H9 (cell line): ENCODE results near the gene TP53BP2. TPM values are rescaled to one million over a fixed set of nuclear protein-coding genes. Genes with fewer than 3 reads are reported as not detected.

ENCODE experiments used
- DNase-seq: peaks from one replicate; pipeline ENCODE4 v3.0.0-alpha.2; 2017
- H2AFZ ChIP-seq: one replicate; pipeline ENCODE4 v1.6.1; 2013; ENCODE audit warnings: mild to moderate bottlenecking, low read length, control low read depth, moderate library complexity
- H2AK5ac ChIP-seq: 2 replicates; pipeline ENCODE4 v1.6.1; 2013; ENCODE audit warnings: low read length, control low read depth, mixed read lengths; ENCODE audit not compliant: insufficient read length
- H2BK120ac ChIP-seq: one replicate; pipeline ENCODE4 v1.6.1; 2013; ENCODE audit warnings: low read depth, mild to moderate bottlenecking, low read length, control low read depth, inconsistent platforms; ENCODE audit not compliant: poor library complexity, severe bottlenecking
- H2BK12ac ChIP-seq: 2 replicates; pipeline ENCODE4 v1.6.1; 2013; ENCODE audit warnings: low read length, control low read depth, mixed read lengths, low read depth; ENCODE audit not compliant: insufficient read length
- H2BK15ac ChIP-seq: 2 replicates; pipeline ENCODE4 v1.6.1; 2013; ENCODE audit warnings: low read depth, low read length, control low read depth
- H2BK20ac ChIP-seq: one replicate; pipeline ENCODE4 v1.6.1; 2013; ENCODE audit warnings: low read depth, mild to moderate bottlenecking, low read length, control low read depth, inconsistent platforms; ENCODE audit not compliant: poor library complexity, severe bottlenecking
- H2BK5ac ChIP-seq: 2 replicates; pipeline ENCODE4 v1.6.1; 2013; ENCODE audit warnings: low read length, control low read depth, mixed read lengths; ENCODE audit not compliant: insufficient read length
- H3K14ac ChIP-seq: 2 replicates; pipeline ENCODE4 v1.6.1; 2013; ENCODE audit warnings: low read length, control low read depth; ENCODE audit not compliant: insufficient read depth
- H3K18ac ChIP-seq: 2 replicates; pipeline ENCODE4 v1.6.1; 2013; ENCODE audit warnings: low read depth, mild to moderate bottlenecking, mixed read lengths, low read length, control low read depth; ENCODE audit not compliant: insufficient read length
- H3K23ac ChIP-seq: 2 replicates; pipeline ENCODE4 v1.6.1; 2013; ENCODE audit warnings: low read length, control low read depth, mixed read lengths, low read depth; ENCODE audit not compliant: insufficient read length
- H3K23me2 ChIP-seq: 2 replicates; pipeline ENCODE4 v1.6.1; 2013; ENCODE audit warnings: low read depth, mild to moderate bottlenecking, mixed read lengths, low read length, control low read depth; ENCODE audit not compliant: insufficient read length, poor library complexity, severe bottlenecking
- H3K27ac ChIP-seq: 2 replicates; pipeline ENCODE4 v1.5.1; 2013; ENCODE audit warnings: low read length, control low read depth, mixed read lengths, low read depth; ENCODE audit not compliant: insufficient read length
- H3K27me3 ChIP-seq: 2 replicates; pipeline ENCODE4 v1.6.1; 2013; ENCODE audit warnings: low read length, control low read depth, inconsistent platforms; ENCODE audit not compliant: insufficient read depth
- H3K4ac ChIP-seq: 2 replicates; pipeline ENCODE4 v1.6.1; 2013; ENCODE audit warnings: low read depth, mild to moderate bottlenecking, control low read depth, inconsistent platforms, low read length, moderate library complexity
- H3K4me1 ChIP-seq: 2 replicates; pipeline ENCODE4 v1.6.1; 2013; ENCODE audit warnings: low read length, control low read depth, inconsistent platforms; ENCODE audit not compliant: insufficient read depth
- H3K4me2 ChIP-seq: 2 replicates; pipeline ENCODE4 v1.6.1; 2013; ENCODE audit warnings: low read length, control low read depth, mixed read lengths; ENCODE audit not compliant: insufficient read length, insufficient read depth
- H3K56ac ChIP-seq: 2 replicates; pipeline ENCODE4 v1.6.1; 2013; ENCODE audit warnings: low read depth, mild to moderate bottlenecking, mixed read lengths, low read length, control low read depth; ENCODE audit not compliant: insufficient read length
- H3K79me1 ChIP-seq: 2 replicates; pipeline ENCODE4 v1.6.1; 2013; ENCODE audit warnings: low read depth, mild to moderate bottlenecking, moderate library complexity, low read length, control low read depth, inconsistent platforms; ENCODE audit not compliant: insufficient read depth, poor library complexity, severe bottlenecking
- H3K79me2 ChIP-seq: 2 replicates; pipeline ENCODE4 v1.6.1; 2013; ENCODE audit warnings: low read length, control low read depth, inconsistent platforms; ENCODE audit not compliant: insufficient read depth
- H3K9ac ChIP-seq: 2 replicates; pipeline ENCODE4 v1.6.1; 2013; ENCODE audit warnings: low read length, control low read depth, mixed read lengths; ENCODE audit not compliant: insufficient read length; ENCODE audit errors: extremely low read depth
- H3K9me3 ChIP-seq: one replicate; pipeline ENCODE4 v1.6.1; 2013; ENCODE audit warnings: low read depth, low read length, inconsistent platforms; ENCODE audit not compliant: control insufficient read depth
- H3T11ph ChIP-seq: one replicate; pipeline ENCODE4 v1.6.1; 2013; ENCODE audit warnings: mild to moderate bottlenecking, low read length, control low read depth, inconsistent platforms
- H4K20me1 ChIP-seq: one replicate; pipeline ENCODE4 v1.6.1; 2013; ENCODE audit not compliant: control insufficient read depth, insufficient read length, insufficient read depth
- H4K5ac ChIP-seq: 2 replicates; pipeline ENCODE4 v1.6.1; 2013; ENCODE audit warnings: low read depth, mild to moderate bottlenecking, mixed read lengths, low read length, control low read depth; ENCODE audit not compliant: insufficient read length
- H4K8ac ChIP-seq: replicated peaks from 2 replicates; pipeline ENCODE4 v1.6.1; 2013; ENCODE audit warnings: low read length, control low read depth, mixed read lengths, low read depth; ENCODE audit not compliant: insufficient read length
- H4K91ac ChIP-seq: 2 replicates; pipeline ENCODE4 v1.6.1; 2013; ENCODE audit warnings: low read depth, mild to moderate bottlenecking, moderate library complexity, mixed read lengths, low read length, control low read depth; ENCODE audit not compliant: insufficient read length
- H3K27ac Mint-ChIP-seq, 3 experiments: 2 replicates in 2 of 3; 3 replicates in 1 of 3; pipeline ENCODE4 v1.8.0; 2020 to 2021; ENCODE audit warnings: mixed read lengths in 3 of 3, mild to moderate bottlenecking in 1 of 3, moderate library complexity in 1 of 3
- H3K27me3 Mint-ChIP-seq: 2 replicates; pipeline ENCODE4 v1.8.0; 2021; ENCODE audit warnings: low read depth, mild to moderate bottlenecking, moderate library complexity, mixed read lengths
- H3K36me3 Mint-ChIP-seq, 3 experiments: 2 replicates in 2 of 3; 3 replicates in 1 of 3; pipeline ENCODE4 v1.8.0; 2020 to 2021; ENCODE audit warnings: low read depth in 3 of 3, mixed read lengths in 3 of 3; ENCODE audit not compliant: insufficient read depth in 1 of 3
- H3K4me1 Mint-ChIP-seq, 2 experiments: 2 replicates each; pipeline ENCODE4 v1.8.0; 2020; ENCODE audit warnings: mixed read lengths in 2 of 2
- H3K4me3 Mint-ChIP-seq, 2 experiments: 2 replicates in 1 of 2; 3 replicates in 1 of 2; pipeline ENCODE4 v1.8.0; 2020 to 2021; ENCODE audit warnings: mild to moderate bottlenecking in 2 of 2, mixed read lengths in 2 of 2, moderate library complexity in 1 of 2
- H3K9me3 Mint-ChIP-seq, 2 experiments: 2 replicates in 1 of 2; 3 replicates in 1 of 2; pipeline ENCODE4 v1.8.0; 2020; ENCODE audit warnings: mild to moderate bottlenecking in 2 of 2, mixed read lengths in 2 of 2, moderate library complexity in 1 of 2
- WGBS: extraction: QIAGEN DNeasy Blood & Tissue Kit; methylation state at CpG from one replicate; pipeline ENCODE4 v1.1.7; 2013; ENCODE audit warnings: missing lambda C conversion rate, low lambda C conversion rate, mixed read lengths; ENCODE audit not compliant: insufficient read length; ENCODE audit errors: extremely low coverage; 5-methylcytosine and 5-hydroxymethylcytosine counted together
- total RNA-seq: library from RNA; stranded (reverse); gene quantifications from 2 replicates; pipeline ENCODE4 v1.2.1, GENCODE V29; 2021
- TF ChIP-seq, protein P1 (sequence below): fragments of 200-600 bp; sonication (generic); conservative IDR thresholded peaks from 3 replicates; pipeline ENCODE4 v1.8.0; 2021; ENCODE audit warnings: antibody characterized with exemption, mild to moderate bottlenecking

Gene TP53BP2
- total RNA-seq, 1 experiment from 2014 or later = 49.7 TPM

DNA sequence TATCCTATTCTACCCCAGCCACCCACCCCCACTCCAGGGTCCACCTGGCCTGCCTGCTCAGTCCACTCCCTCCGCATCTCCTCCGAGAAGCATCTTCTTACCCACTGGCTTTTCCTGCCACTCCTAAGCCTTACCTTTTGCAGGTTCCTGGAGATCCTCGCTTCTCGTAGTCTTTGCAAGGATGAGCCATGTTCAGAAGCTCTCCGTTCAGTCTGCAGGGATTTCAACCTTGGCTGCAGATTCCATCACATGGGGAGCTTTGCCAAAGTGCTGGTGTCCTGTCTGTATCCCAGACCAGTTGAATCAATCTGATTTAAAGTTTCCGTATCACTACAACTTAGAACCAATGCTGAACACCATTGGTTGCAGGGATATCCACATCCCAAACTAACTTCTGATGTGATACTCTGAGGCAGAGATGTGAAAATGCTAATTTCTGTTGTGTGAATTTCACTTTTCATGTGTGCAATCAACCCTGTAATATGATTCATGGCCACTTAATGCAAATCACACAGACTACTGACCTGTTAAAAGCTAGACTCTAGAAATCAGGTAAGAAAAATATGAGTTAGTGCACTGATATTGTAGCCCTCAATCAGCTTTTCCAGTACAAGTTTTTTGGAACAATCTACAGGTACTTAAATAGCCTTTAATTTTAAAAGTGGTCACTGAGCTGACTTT lies 71.5 kb downstream of the TP53BP2 start:
- no peak overlapping the region for H4K5ac ChIP-seq
- no peaks in the 10 kb centered on the region for H3K79me2 ChIP-seq
- H2BK15ac ChIP-seq = no peak overlapping the region
- H4K91ac ChIP-seq = no peak overlapping the region
- H3K4me3 Mint-ChIP-seq = no peak overlapping the region
- peaks cover 33 to 76% (median 66%) of the 10 kb centered on the region in 3 experiments for H3K36me3 Mint-ChIP-seq
- H3K56ac ChIP-seq = no peak overlapping the region
- H4K20me1 ChIP-seq = no peaks in the 10 kb centered on the region
- H3K79me1 ChIP-seq = no peaks in the 10 kb centered on the region
- H3K27me3 Mint-ChIP-seq = no peaks in the 10 kb centered on the region
- no peak overlapping the region for H3K18ac ChIP-seq
- no peak overlapping the region for H2BK12ac ChIP-seq
- H3K9ac ChIP-seq = no peak overlapping the region
- no peaks in the 10 kb centered on the region for H3K9me3 ChIP-seq
- H3K4me1 Mint-ChIP-seq = peaks cover 13 to 14% of the 10 kb centered on the region in 2 experiments
- WGBS = no CpG with 5 or more reads among the region's 6 CpGs
- H3K9me3 Mint-ChIP-seq = no peaks in the 10 kb centered on the region; a peak in 1 of 5 replicates
- peak; percentile 11 for DNase-seq
- H3K4ac ChIP-seq = no peak overlapping the region
- no peak overlapping the region for H2BK20ac ChIP-seq
- TF ChIP-seq, protein P1, sequence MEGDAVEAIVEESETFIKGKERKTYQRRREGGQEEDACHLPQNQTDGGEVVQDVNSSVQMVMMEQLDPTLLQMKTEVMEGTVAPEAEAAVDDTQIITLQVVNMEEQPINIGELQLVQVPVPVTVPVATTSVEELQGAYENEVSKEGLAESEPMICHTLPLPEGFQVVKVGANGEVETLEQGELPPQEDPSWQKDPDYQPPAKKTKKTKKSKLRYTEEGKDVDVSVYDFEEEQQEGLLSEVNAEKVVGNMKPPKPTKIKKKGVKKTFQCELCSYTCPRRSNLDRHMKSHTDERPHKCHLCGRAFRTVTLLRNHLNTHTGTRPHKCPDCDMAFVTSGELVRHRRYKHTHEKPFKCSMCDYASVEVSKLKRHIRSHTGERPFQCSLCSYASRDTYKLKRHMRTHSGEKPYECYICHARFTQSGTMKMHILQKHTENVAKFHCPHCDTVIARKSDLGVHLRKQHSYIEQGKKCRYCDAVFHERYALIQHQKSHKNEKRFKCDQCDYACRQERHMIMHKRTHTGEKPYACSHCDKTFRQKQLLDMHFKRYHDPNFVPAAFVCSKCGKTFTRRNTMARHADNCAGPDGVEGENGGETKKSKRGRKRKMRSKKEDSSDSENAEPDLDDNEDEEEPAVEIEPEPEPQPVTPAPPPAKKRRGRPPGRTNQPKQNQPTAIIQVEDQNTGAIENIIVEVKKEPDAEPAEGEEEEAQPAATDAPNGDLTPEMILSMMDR = no peak
- H3K23me2 ChIP-seq = peaks cover 3% of the 10 kb centered on the region
- no peaks in the 10 kb centered on the region for H3K27me3 ChIP-seq
- H3K27ac ChIP-seq = no peak overlapping the region
- H3K4me2 ChIP-seq = no peak overlapping the region
- H2BK120ac ChIP-seq = no peak overlapping the region
- H3K4me1 ChIP-seq = no peaks in the 10 kb centered on the region; the same call in 1 of the 2 replicates
- no peak overlapping the region for H3K23ac ChIP-seq
- H2AK5ac ChIP-seq = no peak overlapping the region
- H2BK5ac ChIP-seq = no peak overlapping the region
- no peak overlapping the region for H4K8ac ChIP-seq
- H3K27ac Mint-ChIP-seq = peak overlapping the region in 1 of 3 experiments; percentile 87; a peak in 1 of 7 replicates
- H2AFZ ChIP-seq = no peak overlapping the region
- no peak overlapping the region for H3T11ph ChIP-seq
- no peak overlapping the region for H3K14ac ChIP-seq
